ENCODE data around the gene TOPORS. TPM values are rescaled to one million over a fixed set of nuclear protein-coding genes. Genes with fewer than 3 reads are reported as not detected.

The TOPORS gene
- total and polyA plus RNA-seq, 5 donors: 6.2 to 10.9 (median 9.5) TPM

DNA sequence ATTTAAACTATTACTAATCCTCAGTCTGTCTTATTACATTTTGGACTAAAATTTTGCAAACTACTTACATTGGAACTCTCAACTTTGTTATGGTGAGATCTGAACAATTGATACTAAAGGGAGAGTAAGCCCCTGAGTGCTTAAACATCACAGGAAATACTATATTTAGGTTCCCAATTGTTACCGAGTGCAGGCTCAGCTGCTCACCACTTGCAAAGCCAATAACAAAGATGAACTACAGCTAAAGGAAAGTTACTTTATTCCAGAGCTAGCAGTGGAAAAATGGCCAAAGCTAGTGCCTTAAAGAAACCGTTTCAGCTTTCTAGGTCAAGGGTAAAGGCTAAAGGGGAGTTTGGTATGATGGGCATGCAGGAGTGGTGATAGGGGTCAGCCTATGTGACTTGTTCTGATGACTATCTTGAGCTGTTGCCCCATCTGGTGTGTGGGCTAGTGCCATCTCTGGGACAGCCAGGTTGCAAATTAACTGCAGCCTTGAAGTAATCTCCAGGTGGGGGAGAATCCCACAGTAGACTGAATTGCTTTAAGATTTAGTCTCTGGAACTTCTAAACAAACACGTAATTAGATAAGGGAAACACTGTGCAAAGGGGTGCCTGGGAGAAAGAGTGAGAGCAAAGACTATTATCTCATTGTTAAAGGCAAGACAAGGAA is 28.4 kb upstream of the TOPORS start:
- ATAC-seq: no peak
- no peak overlapping the region for H3K27ac ChIP-seq (ENCODE audit: low read length)
- H3K27me3 ChIP-seq (ENCODE audit: control insufficient read depth, insufficient read depth): no peaks in the 10 kb centered on the region
- no peaks in the 10 kb centered on the region for H3K9me3 ChIP-seq (ENCODE audit: control insufficient read depth, low read length)
- no peak overlapping the region for H3K4me3 ChIP-seq (ENCODE audit: low read length)
- WGBS: 8% methylated on average over 3 of the region's 3 CpGs
- no peak for DNase-seq
- no peaks in the 10 kb centered on the region for H3K4me1 ChIP-seq (ENCODE audit: control insufficient read depth, insufficient read depth, low read length)
- intact Hi-C loops (cut with DNase I): loop anchor here in 3 of 4 donors (2.0 to 5.0 kb wide), 3 partner anchors 202 to 387 kb away; no protein-coding TSS in a partner anchor

DNA sequence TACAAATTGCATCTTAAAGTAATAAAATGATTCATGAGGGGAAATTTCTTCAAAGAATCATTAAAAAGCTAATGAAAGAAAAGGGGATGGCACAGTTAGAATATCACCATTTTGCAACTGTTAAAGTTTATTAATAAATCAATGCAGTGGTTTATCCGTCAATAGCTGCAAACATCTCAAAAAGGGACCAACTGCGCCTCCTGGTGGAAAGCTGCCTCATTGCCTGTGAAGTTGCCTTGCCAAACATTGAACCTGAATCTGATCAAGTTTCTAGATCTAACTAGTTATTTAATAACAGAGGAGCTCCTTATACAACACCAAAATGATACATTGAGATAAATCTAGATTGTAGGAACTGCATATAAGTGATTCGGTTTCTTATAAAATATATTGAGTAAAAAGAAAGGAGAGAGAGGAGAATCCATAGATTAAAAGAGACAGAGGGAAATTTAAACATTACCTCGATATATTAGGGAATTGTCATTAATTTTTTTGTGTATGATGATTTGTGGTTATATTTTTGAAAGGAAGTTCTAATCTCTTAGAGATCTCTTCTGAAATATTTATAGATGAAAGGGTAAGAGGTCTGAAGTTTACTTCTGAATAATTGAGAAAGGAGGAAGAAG is 27.4 kb upstream of the TOPORS start:
- Histone ChIP-seq H3K27me3 (ENCODE audit: control insufficient read depth, insufficient read depth) (no peaks in the 10 kb centered on the region), H3K27ac (ENCODE audit: low read length) (no peak overlapping the region), H3K4me1 (ENCODE audit: control insufficient read depth, insufficient read depth, low read length) (no peaks in the 10 kb centered on the region), H3K9me3 (ENCODE audit: control insufficient read depth, low read length) (no peaks in the 10 kb centered on the region), H3K4me3 (ENCODE audit: low read length) (no peak overlapping the region)
- intact Hi-C loops (cut with DNase I): loop anchor here (2.0 to 5.0 kb wide), 4 partner anchors 201 to 387 kb away; no protein-coding TSS in a partner anchor
- ATAC-seq: peak in 1 of 2 donors; percentile 45
- DNase-seq: peak; percentile 66 to 87 (median 75)
- 19% methylated on average over 4 of the region's 4 CpGs for WGBS

DNA sequence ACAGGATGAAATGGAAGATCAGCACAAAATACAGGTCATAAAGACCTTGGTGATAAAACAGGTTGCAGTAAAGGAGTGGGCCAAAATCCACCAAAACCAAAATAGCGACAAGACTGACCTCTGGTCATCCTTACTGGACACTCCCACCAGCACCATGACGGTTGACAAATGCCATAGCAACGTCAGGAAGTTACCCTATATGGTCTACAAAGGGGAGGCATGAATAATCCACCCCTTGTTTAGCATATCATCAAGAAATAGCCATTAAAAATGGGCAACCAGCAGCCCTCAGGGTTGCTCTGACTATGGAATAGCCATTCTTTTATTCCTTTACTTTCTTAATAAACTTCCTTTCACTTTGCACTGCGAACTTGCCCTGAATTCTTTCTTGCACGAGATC is 26.6 kb upstream of the TOPORS start:
- ATAC-seq: no peak
- 48% methylated on average over 5 of the region's 5 CpGs for WGBS
- intact Hi-C loops (cut with DNase I): loop anchor here in 2 of 4 donors (2.0 to 5.0 kb wide), 2 partner anchors 200 to 202 kb away; no protein-coding TSS in a partner anchor

DNA sequence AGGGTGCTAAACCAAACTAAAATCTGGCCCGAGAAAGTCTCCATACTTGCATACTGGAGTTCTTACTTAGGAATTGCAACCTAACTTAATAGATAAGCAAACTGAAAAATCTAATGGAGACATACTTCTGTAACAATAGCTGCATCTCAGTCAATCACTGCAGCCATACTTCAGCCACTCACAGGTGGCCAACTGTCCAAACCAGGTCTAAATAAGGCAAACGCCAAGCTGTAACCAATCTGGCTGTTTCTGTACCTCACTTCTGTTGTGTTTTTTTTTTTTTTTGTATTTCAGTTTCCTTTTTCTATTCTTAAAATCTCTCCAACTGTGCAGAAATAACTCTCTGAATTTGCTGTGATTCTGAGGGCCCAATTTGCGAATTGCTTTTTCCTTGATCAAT is 24.9 kb upstream of the TOPORS start:
- no peak overlapping the region for H3K27ac ChIP-seq (ENCODE audit: low read length)
- no peak overlapping the region for H3K4me3 ChIP-seq (ENCODE audit: low read length)
- WGBS: 78% methylated on average over 3 of the region's 3 CpGs
- H3K27me3 ChIP-seq (ENCODE audit: control insufficient read depth, insufficient read depth): no peaks in the 10 kb centered on the region
- H3K9me3 ChIP-seq (ENCODE audit: control insufficient read depth, low read length): no peaks in the 10 kb centered on the region
- peaks cover 2% of the 10 kb centered on the region for H3K4me1 ChIP-seq (ENCODE audit: control insufficient read depth, insufficient read depth, low read length)
- no peak for ATAC-seq
- intact Hi-C loops (cut with DNase I): loop anchor here in 1 of 4 donors (5.0 kb wide), 1 partner anchor 200 kb away; no protein-coding TSS in a partner anchor
- DNase-seq: no peak

More for the DNA sequence above, 26.6 kb upstream of the TOPORS start:
- H3K4me3 ChIP-seq (ENCODE audit: low read length): no peak overlapping the region
- H3K27ac ChIP-seq (ENCODE audit: low read length): no peak overlapping the region
- H3K9me3 ChIP-seq (ENCODE audit: control insufficient read depth, low read length): no peaks in the 10 kb centered on the region
- no peaks in the 10 kb centered on the region for H3K27me3 ChIP-seq (ENCODE audit: control insufficient read depth, insufficient read depth)
- H3K4me1 ChIP-seq (ENCODE audit: control insufficient read depth, insufficient read depth, low read length): no peaks in the 10 kb centered on the region
- DNase-seq: no peak

DNA sequence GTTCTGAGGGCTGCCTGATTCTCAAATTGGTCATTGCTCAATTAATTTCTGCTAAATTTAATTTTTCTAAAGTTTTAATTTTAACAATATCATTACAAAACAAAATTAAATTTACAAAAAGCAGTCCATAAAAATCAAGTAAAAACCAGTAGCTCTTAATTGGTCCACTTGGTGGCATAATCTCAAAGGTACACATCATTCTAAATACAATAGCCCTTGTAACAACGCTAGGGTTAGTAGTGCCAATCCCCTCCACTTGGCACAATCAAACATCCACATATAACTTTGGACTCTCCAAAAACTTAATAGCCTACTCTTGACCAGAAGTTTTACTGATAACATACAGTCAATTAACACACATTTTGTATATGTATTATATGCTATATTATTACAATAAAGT is 22.5 kb upstream of the TOPORS start:
- WGBS: 64% methylated on average over 1 of the region's 1 CpG
- Histone ChIP-seq H3K9me3 (ENCODE audit: control insufficient read depth, low read length) (no peaks in the 10 kb centered on the region), H3K27me3 (ENCODE audit: control insufficient read depth, insufficient read depth) (no peaks in the 10 kb centered on the region), H3K4me1 (ENCODE audit: control insufficient read depth, insufficient read depth, low read length) (peaks cover 4% of the 10 kb centered on the region), H3K4me3 (ENCODE audit: low read length) (no peak overlapping the region), H3K27ac (ENCODE audit: low read length) (no peak overlapping the region)
- DNase-seq (no peak), ATAC-seq (no peak)
- intact Hi-C loops (cut with DNase I): loop anchor here in 1 of 4 donors (5.0 kb wide), 1 partner anchor 198 kb away; no protein-coding TSS in a partner anchor

DNA sequence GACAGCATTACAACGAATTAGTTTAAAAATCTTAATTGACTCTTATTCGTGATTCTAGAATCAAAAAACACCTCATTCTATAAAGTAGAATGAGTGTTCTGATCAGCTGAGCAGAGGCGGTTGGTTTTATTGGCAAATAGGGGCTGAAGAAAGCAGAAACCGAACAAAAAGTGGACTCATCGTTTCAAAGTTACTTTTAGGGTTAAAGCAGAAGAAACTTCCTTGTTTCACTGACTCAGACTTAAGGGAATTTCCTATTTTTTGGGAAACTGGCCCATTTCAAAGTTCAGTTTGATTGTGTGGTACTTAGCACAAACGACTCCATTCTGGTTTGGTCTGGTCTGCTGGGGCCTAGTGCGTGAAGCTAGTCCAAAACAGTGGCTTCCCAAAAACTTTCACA is 21.4 kb upstream of the TOPORS start:
- intact Hi-C loops (cut with DNase I): no loop called here

DNA sequence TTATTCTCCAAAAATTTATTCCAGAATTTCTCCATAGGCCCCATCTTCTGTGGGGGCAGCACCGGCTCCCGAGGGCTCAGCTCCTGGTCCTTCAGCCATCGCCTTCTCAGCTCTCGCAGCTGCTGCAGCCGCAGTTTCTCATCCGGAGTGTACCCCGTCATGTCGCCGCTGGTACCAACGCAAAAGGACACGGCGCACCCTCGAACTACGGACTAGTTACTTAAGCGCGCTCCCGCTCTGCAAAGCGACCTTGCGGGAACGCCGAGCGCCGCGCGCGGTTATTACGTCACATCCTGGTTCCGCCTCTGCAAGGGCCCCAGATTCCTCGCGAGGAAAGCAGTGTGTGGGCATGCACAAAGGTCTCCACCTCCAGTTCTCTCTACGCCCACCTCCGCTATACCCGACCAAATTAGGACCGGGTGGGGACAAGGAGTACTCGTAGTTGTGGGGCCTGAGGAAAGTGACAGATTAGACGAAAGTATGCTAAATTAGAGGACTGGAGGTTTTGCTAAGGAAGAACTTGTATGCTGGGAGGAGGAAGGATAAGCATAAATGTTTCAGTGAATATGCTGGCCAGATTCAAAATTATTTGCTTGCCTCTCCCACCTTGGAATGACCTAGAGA is 20.6 kb upstream of the TOPORS start, which contains the start of gene NDUFB6:
TSS of gene NDUFB6 (minus strand) at position 260 of the 624 bp plus-strand sequence. CDS start at position 161, 99 bp downstream.
- Histone ChIP-seq H3K27ac (ENCODE audit: low read length) (peak within 1 kb of the TSS; percentile 95), H3K27me3 (ENCODE audit: control insufficient read depth, insufficient read depth) (no peaks in the 10 kb centered on the region), H3K4me3 (ENCODE audit: low read length) (peak within 1 kb of the TSS; percentile 95), H3K9me3 (ENCODE audit: control insufficient read depth, low read length) (no peaks in the 10 kb centered on the region), H3K4me1 (ENCODE audit: control insufficient read depth, insufficient read depth, low read length) (peaks cover 4% of the 10 kb centered on the region)
- peak; percentile 99 for ATAC-seq
- DNase-seq: peak; percentile 95 to 98 (median 97)
- intact Hi-C loops (cut with DNase I): no loop called here
- under 1% methylated on average over 36 of the region's 36 CpGs for WGBS

More for the DNA sequence above, 21.4 kb upstream of the TOPORS start:
- no peaks in the 10 kb centered on the region for H3K27me3 ChIP-seq (ENCODE audit: control insufficient read depth, insufficient read depth)
- no peaks in the 10 kb centered on the region for H3K9me3 ChIP-seq (ENCODE audit: control insufficient read depth, low read length)
- peaks cover 4% of the 10 kb centered on the region for H3K4me1 ChIP-seq (ENCODE audit: control insufficient read depth, insufficient read depth, low read length)
- no peak for ATAC-seq
- DNase-seq: no peak
- H3K27ac ChIP-seq (ENCODE audit: low read length): no peak overlapping the region
- H3K4me3 ChIP-seq (ENCODE audit: low read length): no peak overlapping the region
- 82% methylated on average over 7 of the region's 7 CpGs for WGBS

DNA sequence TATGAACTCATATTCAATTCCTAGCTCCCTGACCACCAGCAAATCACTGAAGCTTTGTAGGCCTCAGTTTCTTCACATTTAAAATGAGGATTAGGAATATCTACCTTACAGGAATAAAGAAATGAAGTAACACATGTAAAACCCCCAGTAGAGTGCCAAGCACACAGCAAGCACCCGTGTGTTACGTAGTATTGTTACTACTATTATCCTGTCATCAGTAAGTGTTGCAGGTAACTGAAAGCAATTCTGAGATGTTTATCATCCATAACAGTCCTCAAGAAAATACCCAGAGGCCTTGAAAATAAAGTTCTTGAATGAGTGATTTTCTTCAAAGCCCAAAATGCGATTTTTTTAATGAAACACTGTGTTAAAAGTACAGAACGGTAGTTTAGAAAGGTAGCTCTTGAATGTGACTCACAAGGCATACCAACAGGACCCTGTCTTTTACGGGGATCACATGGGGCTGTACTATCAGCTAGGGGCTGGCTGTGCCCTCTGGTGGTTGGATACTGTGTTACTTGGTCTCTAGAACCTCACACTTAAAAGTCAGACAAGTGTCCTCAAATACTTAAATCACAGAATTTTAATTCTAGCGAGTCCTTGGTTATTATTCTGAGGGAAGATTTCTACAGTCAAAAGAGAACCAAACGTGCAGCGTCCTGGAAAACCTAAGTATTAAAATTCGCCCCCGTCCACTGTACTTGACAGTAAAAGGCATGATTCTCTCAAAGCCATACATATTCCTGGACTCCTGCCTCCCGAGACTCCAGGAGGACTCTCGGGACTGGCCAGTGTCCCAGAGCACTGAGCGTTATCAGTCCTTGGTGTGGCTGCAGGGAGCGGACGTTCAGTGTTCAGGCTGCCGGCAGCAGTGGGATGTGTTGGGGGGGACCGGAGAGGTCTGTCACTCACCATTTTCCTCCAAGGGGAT is 19.8 kb upstream of the TOPORS start:
- DNase-seq: peak; percentile 47 to 76 (median 75)
- H3K4me1 ChIP-seq (ENCODE audit: control insufficient read depth, insufficient read depth, low read length): peaks cover 4% of the 10 kb centered on the region
- peak overlapping the region; percentile 95 for H3K4me3 ChIP-seq (ENCODE audit: low read length)
- H3K27ac ChIP-seq (ENCODE audit: low read length): peak overlapping the region; percentile 95
- H3K9me3 ChIP-seq (ENCODE audit: control insufficient read depth, low read length): no peaks in the 10 kb centered on the region
- ATAC-seq: peak; percentile 86
- intact Hi-C loops (cut with DNase I): no loop called here
- 1% methylated on average over 17 of the region's 17 CpGs for WGBS
- no peaks in the 10 kb centered on the region for H3K27me3 ChIP-seq (ENCODE audit: control insufficient read depth, insufficient read depth)

DNA sequence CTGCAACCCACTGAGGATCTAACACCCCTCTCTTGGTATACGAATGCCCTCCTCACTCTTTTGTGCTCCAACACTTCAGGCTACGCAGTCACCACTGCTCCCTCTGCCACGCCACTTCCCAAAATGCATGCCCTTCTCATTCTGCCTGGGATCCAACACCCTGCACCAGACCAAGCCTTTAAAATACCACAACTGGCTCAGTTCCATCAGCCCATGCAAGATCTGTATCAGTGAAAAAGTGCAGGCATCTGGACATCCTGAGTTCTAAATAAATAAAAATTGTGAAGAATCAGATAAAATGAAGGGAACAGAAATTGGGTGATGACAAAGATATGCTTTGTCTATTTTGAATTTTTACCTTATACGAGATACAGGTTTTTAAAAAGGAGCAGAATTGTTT is 17.9 kb upstream of the TOPORS start:
- WGBS: 86% methylated on average over 4 of the region's 4 CpGs
- Histone ChIP-seq H3K4me3 (ENCODE audit: low read length) (no peak overlapping the region), H3K27me3 (ENCODE audit: control insufficient read depth, insufficient read depth) (no peaks in the 10 kb centered on the region), H3K9me3 (ENCODE audit: control insufficient read depth, low read length) (no peaks in the 10 kb centered on the region), H3K4me1 (ENCODE audit: control insufficient read depth, insufficient read depth, low read length) (peaks cover 4% of the 10 kb centered on the region), H3K27ac (ENCODE audit: low read length) (no peak overlapping the region)
- DNase-seq: no peak
- ATAC-seq: no peak
- intact Hi-C loops (cut with DNase I): no loop called here

DNA sequence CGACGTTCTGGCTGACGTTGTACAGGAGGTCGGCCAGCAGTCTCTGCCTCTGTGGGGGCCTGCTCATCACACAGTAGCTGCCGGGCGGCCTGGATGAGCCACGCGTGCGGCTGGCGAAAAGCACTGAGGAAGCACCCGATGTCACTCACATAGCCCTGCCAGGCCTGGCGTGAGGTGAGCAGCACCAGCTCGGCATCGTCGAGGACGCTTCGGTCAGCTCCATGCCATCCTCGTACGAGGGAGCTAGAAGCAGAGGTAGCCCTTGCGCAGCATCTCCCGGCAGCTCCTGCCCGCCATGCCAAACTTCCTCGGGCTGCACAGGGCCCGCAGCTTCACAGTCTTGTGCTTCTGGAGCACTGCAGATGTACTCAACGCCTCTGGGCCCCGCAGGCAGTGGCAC is 14.4 kb upstream of the TOPORS start:
- H3K27me3 ChIP-seq (ENCODE audit: control insufficient read depth, insufficient read depth): no peaks in the 10 kb centered on the region
- ATAC-seq (peak; percentile 23 to 45), DNase-seq (peak in 1 of 3 donors; percentile 43)
- WGBS: 93% methylated on average over 26 of the region's 26 CpGs
- no peak overlapping the region for H3K27ac ChIP-seq (ENCODE audit: low read length)
- H3K4me1 ChIP-seq (ENCODE audit: control insufficient read depth, insufficient read depth, low read length): peaks cover 2% of the 10 kb centered on the region
- no peaks in the 10 kb centered on the region for H3K9me3 ChIP-seq (ENCODE audit: control insufficient read depth, low read length)
- intact Hi-C loops (cut with DNase I): no loop called here
- H3K4me3 ChIP-seq (ENCODE audit: low read length): no peak overlapping the region
